ENCODE data around the gene MAST2. TPM values are rescaled to one million over a fixed set of nuclear protein-coding genes. Genes with fewer than 3 reads are reported as not detected.
"Not testable (repeated sequence)": the region's sequence is repeated elsewhere in the genome, so short reads cannot be mapped to it uniquely, and the experiment has no call there.

The MAST2 gene
- total RNA-seq, 4 donors from 2014 or later = 44.9 to 78.3 (median 68.5) TPM

- intact Hi-C loops (cut with DNase I) = no loop called here
- H3K27ac ChIP-seq (replicated peaks in 1 of 4) = no peak overlapping the region
- WGBS = 98% methylated on average over 2 of the region's 2 CpGs
- no peak overlapping the region for H3K4me3 ChIP-seq
- H3K36me3 ChIP-seq = no peaks in the 10 kb centered on the region
- DNase-seq (ENCODE audit: extremely low spot score) = no peak
- H3K4me1 ChIP-seq = peaks cover 0 to 1% (median 0%) of the 10 kb centered on the region in 4 donors
- peaks cover 0 to 5% (median 0%) of the 10 kb centered on the region in 4 donors for H3K9me3 ChIP-seq
- TF ChIP-seq CTCF (IDR thresholded peaks at IDR 0.05) = no peak
- no peak for TF ChIP-seq POLR2A (IDR thresholded peaks at IDR 0.05; ENCODE audit: low read depth)
- no peak for TF ChIP-seq POLR2AphosphoS5 (IDR thresholded peaks at IDR 0.05)
- TF ChIP-seq EP300 (IDR thresholded peaks at IDR 0.05) = no peak
- H3K27me3 ChIP-seq = no peaks in the 10 kb centered on the region
These were observed 45.3 kb downstream of the MAST2 start for GRCh38 chr1:45848714-45849113.

- no peak for DNase-seq (ENCODE audit: extremely low spot score)
- Histone ChIP-seq H3K27me3 (no peaks in the 10 kb centered on the region), H3K9me3 (peaks cover 0 to 5% (median 0%) of the 10 kb centered on the region in 4 donors), H3K4me3 (no peak overlapping the region), H3K27ac (replicated peaks in 1 of 4) (no peak overlapping the region), H3K4me1 (no peaks in the 10 kb centered on the region), H3K36me3 (no peaks in the 10 kb centered on the region)
- WGBS = 94% methylated on average over 2 of the region's 2 CpGs
- TF ChIP-seq POLR2A (IDR thresholded peaks at IDR 0.05; ENCODE audit: low read depth) = no peak
- TF ChIP-seq POLR2AphosphoS5 (IDR thresholded peaks at IDR 0.05) = no peak
- TF ChIP-seq CTCF (IDR thresholded peaks at IDR 0.05) = no peak
- no peak for TF ChIP-seq EP300 (IDR thresholded peaks at IDR 0.05)
- intact Hi-C loops (cut with DNase I) = no loop called here
These were observed 46.6 kb downstream of the MAST2 start for GRCh38 chr1:45850017-45850416.

GRCh38 chr1:45854724-45855123 is 51.3 kb downstream of the MAST2 start:
- Histone ChIP-seq H3K27me3 (no peaks in the 10 kb centered on the region), H3K9me3 (peaks cover 0 to 5% (median 0%) of the 10 kb centered on the region in 4 donors), H3K4me3 (no peak overlapping the region), H3K36me3 (no peaks in the 10 kb centered on the region), H3K27ac (replicated peaks in 1 of 4) (no peak overlapping the region), H3K4me1 (no peaks in the 10 kb centered on the region)
- no peak for TF ChIP-seq CTCF (IDR thresholded peaks at IDR 0.05)
- TF ChIP-seq EP300 (IDR thresholded peaks at IDR 0.05) = no peak
- TF ChIP-seq POLR2AphosphoS5 (IDR thresholded peaks at IDR 0.05) = no peak
- TF ChIP-seq POLR2A (IDR thresholded peaks at IDR 0.05; ENCODE audit: low read depth) = no peak
- intact Hi-C loops (cut with DNase I) = no loop called here
- 100% methylated on average over 1 of the region's 1 CpG for WGBS
- DNase-seq (ENCODE audit: extremely low spot score) = no peak

- intact Hi-C loops (cut with DNase I) = no loop called here
These were observed 53.8 kb downstream of the MAST2 start for GRCh38 chr1:45857101-45857700.

GRCh38 chr1:45857755-45858492 is 54.5 kb downstream of the MAST2 start:
- H3K27me3 ChIP-seq; intact Hi-C loops (cut with DNase I); H3K4me1 ChIP-seq; H3K4me3 ChIP-seq; DNase-seq (ENCODE audit: extremely low spot score); H3K36me3 ChIP-seq; H3K27ac ChIP-seq (replicated peaks in 1 of 4); H3K9me3 ChIP-seq: not testable (repeated sequence)
- WGBS = 96% methylated on average over 6 of the region's 6 CpGs

More at GRCh38 chr1:45857101-45857700, 53.8 kb downstream of the MAST2 start:
- TF ChIP-seq POLR2A (IDR thresholded peaks at IDR 0.05; ENCODE audit: low read depth) (no peak), EP300 (IDR thresholded peaks at IDR 0.05) (no peak), CTCF (IDR thresholded peaks at IDR 0.05) (no peak), POLR2AphosphoS5 (IDR thresholded peaks at IDR 0.05) (no peak)
- Histone ChIP-seq H3K4me3 (no peak overlapping the region), H3K9me3 (no peaks in the 10 kb centered on the region), H3K27ac (replicated peaks in 1 of 4) (no peak overlapping the region), H3K36me3 (no peaks in the 10 kb centered on the region), H3K27me3 (no peaks in the 10 kb centered on the region), H3K4me1 (no peaks in the 10 kb centered on the region)
- DNase-seq (ENCODE audit: extremely low spot score) = no peak

Data from esophagus muscularis mucosa (tissue), 4 donors.